ENCODE data around the gene ZNF148. TPM values are rescaled to one million over a fixed set of nuclear protein-coding genes. Genes with fewer than 3 reads are reported as not detected.

The ZNF148 gene
- total RNA-seq, 1 experiment from 2014 or later = 19.7 TPM

DNA sequence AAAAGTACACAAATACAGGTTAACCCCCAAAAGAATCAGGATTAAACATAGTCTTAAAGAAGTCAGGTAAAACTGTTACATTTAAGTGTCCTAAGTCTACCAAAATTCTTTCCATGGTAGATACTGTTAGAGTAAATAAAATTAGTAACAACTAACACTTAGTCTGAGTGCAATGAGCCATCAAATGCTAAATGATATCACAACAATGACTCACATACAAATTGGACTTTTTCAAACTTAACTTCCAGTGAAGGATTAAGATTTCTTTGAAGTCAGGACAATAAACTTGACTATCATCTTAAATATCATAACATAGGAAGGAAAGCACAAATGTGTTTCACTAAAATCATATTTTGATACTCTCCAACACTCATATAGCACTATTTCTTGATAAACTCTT, 43.9 kb downstream of the ZNF148 start:
- Mint-ChIP-seq H3K4me1 (peaks cover 13% of the 10 kb centered on the region), H3K9me3 (peaks cover 13% of the 10 kb centered on the region), H3K4me3 (no peak overlapping the region), H3K27me3 (ENCODE audit: low read depth) (no peaks in the 10 kb centered on the region), H3K36me3 (peaks cover 4% of the 10 kb centered on the region), H3K27ac (peak overlapping the region; percentile 77; the same call in 1 of the 2 replicates)
- DNase-seq (ENCODE audit: low spot score) (no peak), ATAC-seq (no peak)
- TF ChIP-seq ZNF232 (CRISPR knock-in tag; IDR thresholded peaks at IDR 0.05) = no peak
- no peak for TF ChIP-seq SOX15 (CRISPR knock-in tag; IDR thresholded peaks at IDR 0.05)
- CTCF ChIA-PET = no interaction called here
- POLR2A ChIA-PET = interaction anchor here (0.6 kb wide), 1 partner anchor 9 kb away, joined by 8 read pairs; no protein-coding TSS in a partner anchor

DNA sequence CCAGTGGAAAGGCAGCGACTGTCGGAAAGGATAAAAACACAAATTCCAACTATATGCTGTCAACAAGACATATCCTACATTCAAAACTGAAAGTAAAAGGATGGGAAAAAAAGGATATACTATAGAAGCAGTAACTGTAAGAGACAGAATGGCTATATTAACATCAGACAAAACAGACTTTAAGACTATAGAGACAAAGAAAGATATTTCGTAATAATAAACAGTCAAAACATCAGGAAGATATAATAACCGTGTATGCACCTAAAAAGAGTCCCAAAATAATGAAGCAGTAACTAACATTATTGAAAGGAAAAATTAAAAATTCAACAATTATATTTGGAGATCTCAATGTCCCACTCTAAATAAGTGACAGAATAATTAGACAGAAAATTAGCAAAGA, 48.2 kb downstream of the ZNF148 start:
- Mint-ChIP-seq H3K36me3 (peaks cover 3% of the 10 kb centered on the region; the same call in 1 of the 2 replicates), H3K9me3 (no peaks in the 10 kb centered on the region), H3K4me3 (no peak overlapping the region), H3K4me1 (peaks cover 9% of the 10 kb centered on the region), H3K27me3 (ENCODE audit: low read depth) (no peaks in the 10 kb centered on the region), H3K27ac (no peak overlapping the region)
- TF ChIP-seq ZNF219 (CRISPR knock-in tag; IDR thresholded peaks at IDR 0.05; ENCODE audit: borderline replicate concordance) (no peak), ZNF232 (CRISPR knock-in tag; IDR thresholded peaks at IDR 0.05) (no peak), ZNF317 (CRISPR knock-in tag; IDR thresholded peaks at IDR 0.05; ENCODE audit: borderline replicate concordance, low read depth) (no peak), JAZF1 (CRISPR knock-in tag; IDR thresholded peaks at IDR 0.05) (no peak), SMAD3 (CRISPR knock-in tag; IDR thresholded peaks at IDR 0.05; ENCODE audit: borderline replicate concordance) (no peak)
- TF ChIP-seq, protein P1, sequence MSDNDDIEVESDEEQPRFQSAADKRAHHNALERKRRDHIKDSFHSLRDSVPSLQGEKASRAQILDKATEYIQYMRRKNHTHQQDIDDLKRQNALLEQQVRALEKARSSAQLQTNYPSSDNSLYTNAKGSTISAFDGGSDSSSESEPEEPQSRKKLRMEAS (CRISPR knock-in tag; IDR thresholded peaks at IDR 0.05) = no peak
- TF ChIP-seq, protein P2, sequence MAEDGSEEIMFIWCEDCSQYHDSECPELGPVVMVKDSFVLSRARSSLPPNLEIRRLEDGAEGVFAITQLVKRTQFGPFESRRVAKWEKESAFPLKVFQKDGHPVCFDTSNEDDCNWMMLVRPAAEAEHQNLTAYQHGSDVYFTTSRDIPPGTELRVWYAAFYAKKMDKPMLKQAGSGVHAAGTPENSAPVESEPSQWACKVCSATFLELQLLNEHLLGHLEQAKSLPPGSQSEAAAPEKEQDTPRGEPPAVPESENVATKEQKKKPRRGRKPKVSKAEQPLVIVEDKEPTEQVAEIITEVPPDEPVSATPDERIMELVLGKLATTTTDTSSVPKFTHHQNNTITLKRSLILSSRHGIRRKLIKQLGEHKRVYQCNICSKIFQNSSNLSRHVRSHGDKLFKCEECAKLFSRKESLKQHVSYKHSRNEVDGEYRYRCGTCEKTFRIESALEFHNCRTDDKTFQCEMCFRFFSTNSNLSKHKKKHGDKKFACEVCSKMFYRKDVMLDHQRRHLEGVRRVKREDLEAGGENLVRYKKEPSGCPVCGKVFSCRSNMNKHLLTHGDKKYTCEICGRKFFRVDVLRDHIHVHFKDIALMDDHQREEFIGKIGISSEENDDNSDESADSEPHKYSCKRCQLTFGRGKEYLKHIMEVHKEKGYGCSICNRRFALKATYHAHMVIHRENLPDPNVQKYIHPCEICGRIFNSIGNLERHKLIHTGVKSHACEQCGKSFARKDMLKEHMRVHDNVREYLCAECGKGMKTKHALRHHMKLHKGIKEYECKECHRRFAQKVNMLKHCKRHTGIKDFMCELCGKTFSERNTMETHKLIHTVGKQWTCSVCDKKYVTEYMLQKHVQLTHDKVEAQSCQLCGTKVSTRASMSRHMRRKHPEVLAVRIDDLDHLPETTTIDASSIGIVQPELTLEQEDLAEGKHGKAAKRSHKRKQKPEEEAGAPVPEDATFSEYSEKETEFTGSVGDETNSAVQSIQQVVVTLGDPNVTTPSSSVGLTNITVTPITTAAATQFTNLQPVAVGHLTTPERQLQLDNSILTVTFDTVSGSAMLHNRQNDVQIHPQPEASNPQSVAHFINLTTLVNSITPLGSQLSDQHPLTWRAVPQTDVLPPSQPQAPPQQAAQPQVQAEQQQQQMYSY (CRISPR knock-in tag; IDR thresholded peaks at IDR 0.05) = no peak
- TF ChIP-seq, protein P3, sequence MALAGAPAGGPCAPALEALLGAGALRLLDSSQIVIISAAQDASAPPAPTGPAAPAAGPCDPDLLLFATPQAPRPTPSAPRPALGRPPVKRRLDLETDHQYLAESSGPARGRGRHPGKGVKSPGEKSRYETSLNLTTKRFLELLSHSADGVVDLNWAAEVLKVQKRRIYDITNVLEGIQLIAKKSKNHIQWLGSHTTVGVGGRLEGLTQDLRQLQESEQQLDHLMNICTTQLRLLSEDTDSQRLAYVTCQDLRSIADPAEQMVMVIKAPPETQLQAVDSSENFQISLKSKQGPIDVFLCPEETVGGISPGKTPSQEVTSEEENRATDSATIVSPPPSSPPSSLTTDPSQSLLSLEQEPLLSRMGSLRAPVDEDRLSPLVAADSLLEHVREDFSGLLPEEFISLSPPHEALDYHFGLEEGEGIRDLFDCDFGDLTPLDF (CRISPR knock-in tag; IDR thresholded peaks at IDR 0.05) = no peak
- TF ChIP-seq, protein P4, sequence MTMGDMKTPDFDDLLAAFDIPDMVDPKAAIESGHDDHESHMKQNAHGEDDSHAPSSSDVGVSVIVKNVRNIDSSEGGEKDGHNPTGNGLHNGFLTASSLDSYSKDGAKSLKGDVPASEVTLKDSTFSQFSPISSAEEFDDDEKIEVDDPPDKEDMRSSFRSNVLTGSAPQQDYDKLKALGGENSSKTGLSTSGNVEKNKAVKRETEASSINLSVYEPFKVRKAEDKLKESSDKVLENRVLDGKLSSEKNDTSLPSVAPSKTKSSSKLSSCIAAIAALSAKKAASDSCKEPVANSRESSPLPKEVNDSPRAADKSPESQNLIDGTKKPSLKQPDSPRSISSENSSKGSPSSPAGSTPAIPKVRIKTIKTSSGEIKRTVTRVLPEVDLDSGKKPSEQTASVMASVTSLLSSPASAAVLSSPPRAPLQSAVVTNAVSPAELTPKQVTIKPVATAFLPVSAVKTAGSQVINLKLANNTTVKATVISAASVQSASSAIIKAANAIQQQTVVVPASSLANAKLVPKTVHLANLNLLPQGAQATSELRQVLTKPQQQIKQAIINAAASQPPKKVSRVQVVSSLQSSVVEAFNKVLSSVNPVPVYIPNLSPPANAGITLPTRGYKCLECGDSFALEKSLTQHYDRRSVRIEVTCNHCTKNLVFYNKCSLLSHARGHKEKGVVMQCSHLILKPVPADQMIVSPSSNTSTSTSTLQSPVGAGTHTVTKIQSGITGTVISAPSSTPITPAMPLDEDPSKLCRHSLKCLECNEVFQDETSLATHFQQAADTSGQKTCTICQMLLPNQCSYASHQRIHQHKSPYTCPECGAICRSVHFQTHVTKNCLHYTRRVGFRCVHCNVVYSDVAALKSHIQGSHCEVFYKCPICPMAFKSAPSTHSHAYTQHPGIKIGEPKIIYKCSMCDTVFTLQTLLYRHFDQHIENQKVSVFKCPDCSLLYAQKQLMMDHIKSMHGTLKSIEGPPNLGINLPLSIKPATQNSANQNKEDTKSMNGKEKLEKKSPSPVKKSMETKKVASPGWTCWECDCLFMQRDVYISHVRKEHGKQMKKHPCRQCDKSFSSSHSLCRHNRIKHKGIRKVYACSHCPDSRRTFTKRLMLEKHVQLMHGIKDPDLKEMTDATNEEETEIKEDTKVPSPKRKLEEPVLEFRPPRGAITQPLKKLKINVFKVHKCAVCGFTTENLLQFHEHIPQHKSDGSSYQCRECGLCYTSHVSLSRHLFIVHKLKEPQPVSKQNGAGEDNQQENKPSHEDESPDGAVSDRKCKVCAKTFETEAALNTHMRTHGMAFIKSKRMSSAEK (CRISPR knock-in tag; IDR thresholded peaks at IDR 0.05; ENCODE audit: borderline replicate concordance) = no peak
- DNase-seq (ENCODE audit: low spot score) (no peak), ATAC-seq (no peak)
- POLR2A ChIA-PET = no interaction called here
- CTCF ChIA-PET = no interaction called here

DNA sequence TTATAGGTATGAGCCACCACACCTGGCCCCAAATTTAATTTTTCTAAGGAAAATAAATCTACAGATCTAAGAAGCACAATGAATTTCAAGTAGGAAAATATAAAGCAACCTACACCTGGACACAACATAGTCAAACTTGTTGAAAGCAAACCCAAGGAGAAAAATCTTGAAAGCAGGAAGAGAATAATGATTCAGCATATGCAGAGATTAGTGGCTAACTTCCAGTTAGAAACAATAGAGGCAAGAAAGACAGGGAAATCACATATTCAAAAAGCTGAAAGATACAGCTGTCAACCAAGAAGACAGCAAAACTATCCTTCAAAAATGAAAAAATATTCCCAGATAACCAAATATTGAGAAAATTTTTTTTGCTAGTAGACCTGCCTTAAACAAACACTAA, 49.4 kb downstream of the ZNF148 start:
- H3K27me3 Mint-ChIP-seq (ENCODE audit: low read depth) = no peaks in the 10 kb centered on the region
- H3K4me1 Mint-ChIP-seq = peaks cover 9% of the 10 kb centered on the region
- no peaks in the 10 kb centered on the region for H3K9me3 Mint-ChIP-seq
- H3K36me3 Mint-ChIP-seq = peaks cover 3% of the 10 kb centered on the region; the same call in 1 of the 2 replicates
- ChIA-PET POLR2A (no interaction called here), CTCF (no interaction called here)
- no peak overlapping the region; the same call in 1 of the 2 replicates for H3K4me3 Mint-ChIP-seq
- no peak for ATAC-seq
- peak overlapping the region; percentile 39 for H3K27ac Mint-ChIP-seq
- DNase-seq (ENCODE audit: low spot score) = no peak
- TF ChIP-seq, protein P5, sequence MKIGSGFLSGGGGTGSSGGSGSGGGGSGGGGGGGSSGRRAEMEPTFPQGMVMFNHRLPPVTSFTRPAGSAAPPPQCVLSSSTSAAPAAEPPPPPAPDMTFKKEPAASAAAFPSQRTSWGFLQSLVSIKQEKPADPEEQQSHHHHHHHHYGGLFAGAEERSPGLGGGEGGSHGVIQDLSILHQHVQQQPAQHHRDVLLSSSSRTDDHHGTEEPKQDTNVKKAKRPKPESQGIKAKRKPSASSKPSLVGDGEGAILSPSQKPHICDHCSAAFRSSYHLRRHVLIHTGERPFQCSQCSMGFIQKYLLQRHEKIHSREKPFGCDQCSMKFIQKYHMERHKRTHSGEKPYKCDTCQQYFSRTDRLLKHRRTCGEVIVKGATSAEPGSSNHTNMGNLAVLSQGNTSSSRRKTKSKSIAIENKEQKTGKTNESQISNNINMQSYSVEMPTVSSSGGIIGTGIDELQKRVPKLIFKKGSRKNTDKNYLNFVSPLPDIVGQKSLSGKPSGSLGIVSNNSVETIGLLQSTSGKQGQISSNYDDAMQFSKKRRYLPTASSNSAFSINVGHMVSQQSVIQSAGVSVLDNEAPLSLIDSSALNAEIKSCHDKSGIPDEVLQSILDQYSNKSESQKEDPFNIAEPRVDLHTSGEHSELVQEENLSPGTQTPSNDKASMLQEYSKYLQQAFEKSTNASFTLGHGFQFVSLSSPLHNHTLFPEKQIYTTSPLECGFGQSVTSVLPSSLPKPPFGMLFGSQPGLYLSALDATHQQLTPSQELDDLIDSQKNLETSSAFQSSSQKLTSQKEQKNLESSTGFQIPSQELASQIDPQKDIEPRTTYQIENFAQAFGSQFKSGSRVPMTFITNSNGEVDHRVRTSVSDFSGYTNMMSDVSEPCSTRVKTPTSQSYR (CRISPR knock-in tag; IDR thresholded peaks at IDR 0.05) = no peak
- TF ChIP-seq GTF2I (CRISPR knock-in tag; conservative IDR thresholded peaks at IDR 0.05) = no peak
- TF ChIP-seq, protein P6, sequence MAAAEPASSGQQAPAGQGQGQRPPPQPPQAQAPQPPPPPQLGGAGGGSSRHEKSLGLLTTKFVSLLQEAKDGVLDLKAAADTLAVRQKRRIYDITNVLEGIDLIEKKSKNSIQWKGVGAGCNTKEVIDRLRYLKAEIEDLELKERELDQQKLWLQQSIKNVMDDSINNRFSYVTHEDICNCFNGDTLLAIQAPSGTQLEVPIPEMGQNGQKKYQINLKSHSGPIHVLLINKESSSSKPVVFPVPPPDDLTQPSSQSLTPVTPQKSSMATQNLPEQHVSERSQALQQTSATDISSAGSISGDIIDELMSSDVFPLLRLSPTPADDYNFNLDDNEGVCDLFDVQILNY (CRISPR knock-in tag; IDR thresholded peaks at IDR 0.05) = no peak
- TF ChIP-seq TCF7 (CRISPR knock-in tag; IDR thresholded peaks at IDR 0.05; ENCODE audit: low read depth) = no peak
- TF ChIP-seq, protein P7, sequence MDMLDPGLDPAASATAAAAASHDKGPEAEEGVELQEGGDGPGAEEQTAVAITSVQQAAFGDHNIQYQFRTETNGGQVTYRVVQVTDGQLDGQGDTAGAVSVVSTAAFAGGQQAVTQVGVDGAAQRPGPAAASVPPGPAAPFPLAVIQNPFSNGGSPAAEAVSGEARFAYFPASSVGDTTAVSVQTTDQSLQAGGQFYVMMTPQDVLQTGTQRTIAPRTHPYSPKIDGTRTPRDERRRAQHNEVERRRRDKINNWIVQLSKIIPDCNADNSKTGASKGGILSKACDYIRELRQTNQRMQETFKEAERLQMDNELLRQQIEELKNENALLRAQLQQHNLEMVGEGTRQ (CRISPR knock-in tag; IDR thresholded peaks at IDR 0.05) = no peak
- no peak for TF ChIP-seq ZNF219 (CRISPR knock-in tag; IDR thresholded peaks at IDR 0.05; ENCODE audit: borderline replicate concordance)
- TF ChIP-seq CREM (CRISPR knock-in tag; IDR thresholded peaks at IDR 0.05) = no peak
- no peak for TF ChIP-seq NR1H2 (CRISPR knock-in tag; IDR thresholded peaks at IDR 0.05)
- TF ChIP-seq JAZF1 (CRISPR knock-in tag; IDR thresholded peaks at IDR 0.05) = no peak
